ENCODE results near the gene MYO1B.
A peak's percentile ranks its signal among the peaks of the same experiment; 100 is the strongest.

The MYO1B gene

GRCh38 chr2:191329841-191330240 lies 84.6 kb downstream of the MYO1B start:
- no peak for TF ChIP-seq CTCF (IDR thresholded peaks at IDR 0.05; ENCODE audit: low read depth, low read length)
- DNase-seq (ENCODE audit: extremely low read depth, low read depth), result no peak

- peak; percentile 84 for DNase-seq (ENCODE audit: extremely low read depth, low read depth)
- TF ChIP-seq CTCF (IDR thresholded peaks at IDR 0.05; ENCODE audit: low read depth, low read length), result no peak
These were observed 88.7 kb downstream of the MYO1B start for GRCh38 chr2:191333911-191334357.

GRCh38 chr2:191335875-191336464 lies 90.8 kb downstream of the MYO1B start:
- TF ChIP-seq CTCF (IDR thresholded peaks at IDR 0.05; ENCODE audit: low read depth, low read length), result no peak
- DNase-seq (ENCODE audit: extremely low read depth, low read depth), result no peak

GRCh38 chr2:191341436-191341835 lies 96.2 kb downstream of the MYO1B start:
- TF ChIP-seq CTCF (IDR thresholded peaks at IDR 0.05; ENCODE audit: low read depth, low read length), result no peak
- no peak for DNase-seq (ENCODE audit: extremely low read depth, low read depth)

- no peak for DNase-seq (ENCODE audit: extremely low read depth, low read depth)
- TF ChIP-seq CTCF (IDR thresholded peaks at IDR 0.05; ENCODE audit: low read depth, low read length), result no peak
These were observed 98.7 kb downstream of the MYO1B start for GRCh38 chr2:191343796-191344338.

GRCh38 chr2:191345788-191346187 lies 100.6 kb downstream of the MYO1B start:
- TF ChIP-seq CTCF (IDR thresholded peaks at IDR 0.05; ENCODE audit: low read depth, low read length), result no peak
- no peak for DNase-seq (ENCODE audit: extremely low read depth, low read depth)

- no peak for DNase-seq (ENCODE audit: extremely low read depth, low read depth)
- no peak for TF ChIP-seq CTCF (IDR thresholded peaks at IDR 0.05; ENCODE audit: low read depth, low read length)
These were observed 102.0 kb downstream of the MYO1B start for GRCh38 chr2:191347154-191347553.
